ENCODE measurements around the gene CABYR.

Gene CABYR

DNA sequence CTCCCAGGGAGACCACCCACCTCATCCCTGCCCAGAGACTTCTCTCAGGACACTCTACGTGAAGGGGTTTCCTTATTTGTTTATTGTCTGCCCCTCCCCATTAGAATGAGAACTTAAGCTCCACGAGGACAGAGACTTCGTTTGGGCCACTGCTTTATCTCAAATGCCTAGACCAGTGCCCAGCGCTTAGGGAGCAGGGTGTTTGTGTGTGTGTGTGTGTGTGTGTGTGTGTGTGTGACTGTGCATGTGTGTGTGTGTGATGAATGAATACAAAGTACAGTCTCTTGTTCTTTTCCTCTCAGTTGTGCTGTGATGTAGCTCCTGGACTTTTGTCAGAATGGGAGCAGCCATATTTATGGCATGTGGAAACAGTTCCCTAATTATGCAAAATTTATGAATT lies 34.4 kb upstream of the CABYR start:
- H3K4ac ChIP-seq (ENCODE audit: low read length), result no peak overlapping the region
- peaks cover 0 to 5% of the 10 kb centered on the region in 2 donors for H3K36me3 ChIP-seq (replicated peaks in 1 of 2; ENCODE audit: control insufficient read depth in 2 of 2, insufficient read depth in 2 of 2, low read length in 2 of 2)
- no peak overlapping the region for H3K27ac ChIP-seq (replicated peaks; ENCODE audit: low read length)
- no peak overlapping the region for H2BK120ac ChIP-seq (ENCODE audit: low read depth, low read length)
- DNase-seq (ENCODE audit: low spot score), result no peak
- H3K27me3 ChIP-seq (ENCODE audit: control insufficient read depth in 3 of 3, insufficient read depth in 3 of 3, low read depth in 1 of 3, low read length in 3 of 3), result no peaks in the 10 kb centered on the region
- H2BK12ac ChIP-seq (ENCODE audit: low read length), result no peak overlapping the region
- no peak overlapping the region for H4K91ac ChIP-seq (ENCODE audit: low read depth, low read length, poor library complexity)
- H3K14ac ChIP-seq (ENCODE audit: low read length), result no peak overlapping the region
- no peak overlapping the region for H4K8ac ChIP-seq (ENCODE audit: low read depth, low read length)
- H3K79me1 ChIP-seq (ENCODE audit: low read depth, low read length), result peaks cover 2% of the 10 kb centered on the region
- H3K9ac ChIP-seq (ENCODE audit: low read depth, low read length, poor library complexity), result no peak overlapping the region
- no peak overlapping the region for H3K4me3 ChIP-seq (ENCODE audit: low read length in 2 of 2)
- no peak overlapping the region for H2BK5ac ChIP-seq (ENCODE audit: low read length)
- H2BK15ac ChIP-seq (ENCODE audit: low read length), result no peak overlapping the region
- no peaks in the 10 kb centered on the region for H3K4me1 ChIP-seq (ENCODE audit: control insufficient read depth in 2 of 2, insufficient read depth in 1 of 2, low read depth in 1 of 2, low read length in 2 of 2)
- H2AFZ ChIP-seq (ENCODE audit: low read length), result no peak overlapping the region
- H2AK5ac ChIP-seq (ENCODE audit: low read depth, low read length), result no peak overlapping the region
- no CpG with 5 or more reads among the region's 4 CpGs for WGBS, 2 donors (ENCODE audit: extremely low coverage in 2 of 2, insufficient read length in 2 of 2, insufficient replicate concordance in 1 of 2)
- peaks cover 0 to 2% of the 10 kb centered on the region in 2 donors for H3K9me3 ChIP-seq (replicated peaks in 1 of 2; ENCODE audit: control insufficient read depth in 2 of 2, insufficient read depth in 1 of 2, low read depth in 1 of 2, low read length in 2 of 2)
- no peak overlapping the region for H3K23ac ChIP-seq (ENCODE audit: low read depth, low read length, poor library complexity)
- H3K4me2 ChIP-seq (ENCODE audit: insufficient read depth, low read length, poor library complexity, severe bottlenecking), result no peak overlapping the region
- no peak overlapping the region for H3K18ac ChIP-seq (ENCODE audit: low read length)

DNA sequence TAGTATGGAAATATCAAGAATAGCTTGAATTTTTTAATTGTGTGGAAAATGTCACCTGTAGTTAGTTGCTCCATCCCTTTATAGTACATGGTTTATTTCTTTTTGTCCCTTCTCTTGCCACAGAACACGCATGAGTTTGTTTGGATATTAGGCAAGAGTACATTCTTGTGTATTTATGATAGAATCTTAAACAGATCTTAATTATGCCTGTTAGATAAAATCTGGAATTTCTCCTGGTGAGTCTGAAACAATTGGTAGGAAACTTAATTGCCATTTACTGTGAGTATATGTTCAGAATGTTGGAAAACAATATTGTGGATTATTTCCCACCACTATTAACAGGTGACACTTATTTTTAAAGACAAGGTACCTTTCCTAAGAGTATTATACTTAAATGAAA lies 30.2 kb upstream of the CABYR start:
- no peak overlapping the region for H3K9ac ChIP-seq (ENCODE audit: low read depth, low read length, poor library complexity)
- no peak overlapping the region for H2BK15ac ChIP-seq (ENCODE audit: low read length)
- H3K4me1 ChIP-seq (ENCODE audit: control insufficient read depth in 2 of 2, insufficient read depth in 1 of 2, low read depth in 1 of 2, low read length in 2 of 2), result no peaks in the 10 kb centered on the region
- H3K18ac ChIP-seq (ENCODE audit: low read length), result no peak overlapping the region
- no peak overlapping the region for H3K4me3 ChIP-seq (ENCODE audit: low read length in 2 of 2)
- no peak overlapping the region for H3K27ac ChIP-seq (replicated peaks; ENCODE audit: low read length)
- H3K9me3 ChIP-seq (replicated peaks in 1 of 2; ENCODE audit: control insufficient read depth in 2 of 2, insufficient read depth in 1 of 2, low read depth in 1 of 2, low read length in 2 of 2), result peaks cover 0 to 2% of the 10 kb centered on the region in 2 donors
- no peak overlapping the region for H2BK12ac ChIP-seq (ENCODE audit: low read length)
- H3K23ac ChIP-seq (ENCODE audit: low read depth, low read length, poor library complexity), result no peak overlapping the region
- no peak for DNase-seq (ENCODE audit: low spot score)
- H3K27me3 ChIP-seq (ENCODE audit: control insufficient read depth in 3 of 3, insufficient read depth in 3 of 3, low read depth in 1 of 3, low read length in 3 of 3), result no peaks in the 10 kb centered on the region
- H2BK5ac ChIP-seq (ENCODE audit: low read length), result no peak overlapping the region
- no peak overlapping the region for H4K91ac ChIP-seq (ENCODE audit: low read depth, low read length, poor library complexity)
- H2AFZ ChIP-seq (ENCODE audit: low read length), result no peak overlapping the region
- H3K36me3 ChIP-seq (replicated peaks in 1 of 2; ENCODE audit: control insufficient read depth in 2 of 2, insufficient read depth in 2 of 2, low read length in 2 of 2), result peaks cover 0 to 3% of the 10 kb centered on the region in 2 donors
- no peak overlapping the region for H2AK5ac ChIP-seq (ENCODE audit: low read depth, low read length)
- H3K14ac ChIP-seq (ENCODE audit: low read length), result no peak overlapping the region
- no peak overlapping the region for H3K4ac ChIP-seq (ENCODE audit: low read length)
- H2BK120ac ChIP-seq (ENCODE audit: low read depth, low read length), result no peak overlapping the region
- peaks cover 2% of the 10 kb centered on the region for H3K79me1 ChIP-seq (ENCODE audit: low read depth, low read length)
- no peak overlapping the region for H3K4me2 ChIP-seq (ENCODE audit: insufficient read depth, low read length, poor library complexity, severe bottlenecking)
- no peak overlapping the region for H4K8ac ChIP-seq (ENCODE audit: low read depth, low read length)
- WGBS, 2 donors (ENCODE audit: extremely low coverage in 2 of 2, insufficient read length in 2 of 2, insufficient replicate concordance in 1 of 2), result no CpG with 5 or more reads among the region's 1 CpG

DNA sequence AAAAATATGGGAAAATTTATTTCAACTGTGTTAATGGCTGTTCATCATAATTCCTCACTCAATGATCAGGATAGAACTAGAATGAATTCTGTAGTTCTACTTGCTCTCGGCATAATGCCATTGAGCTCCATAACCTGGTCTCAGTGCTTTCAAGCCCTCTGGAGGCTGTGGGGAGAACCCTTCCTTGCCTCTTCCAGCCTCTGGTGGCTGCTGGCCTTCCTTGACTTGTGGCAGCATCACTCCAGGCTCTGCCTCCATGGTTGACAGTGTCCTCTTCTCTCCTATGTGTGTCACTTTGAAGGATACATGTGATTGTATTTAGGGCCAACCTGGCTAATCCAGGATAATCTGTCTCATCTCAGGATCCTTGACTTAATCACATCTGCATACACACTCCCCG lies 26.9 kb upstream of the CABYR start:
- Histone ChIP-seq H4K91ac (ENCODE audit: low read depth, low read length, poor library complexity) (no peak overlapping the region), H3K4ac (ENCODE audit: low read length) (no peak overlapping the region), H3K23ac (ENCODE audit: low read depth, low read length, poor library complexity) (no peak overlapping the region), H2AFZ (ENCODE audit: low read length) (no peak overlapping the region), H3K9me3 (replicated peaks in 1 of 2; ENCODE audit: control insufficient read depth in 2 of 2, insufficient read depth in 1 of 2, low read depth in 1 of 2, low read length in 2 of 2) (no peaks in the 10 kb centered on the region), H2BK5ac (ENCODE audit: low read length) (no peak overlapping the region), H3K79me1 (ENCODE audit: low read depth, low read length) (no peaks in the 10 kb centered on the region), H2BK120ac (ENCODE audit: low read depth, low read length) (no peak overlapping the region), H3K27me3 (ENCODE audit: control insufficient read depth in 3 of 3, insufficient read depth in 3 of 3, low read depth in 1 of 3, low read length in 3 of 3) (no peaks in the 10 kb centered on the region), H3K9ac (ENCODE audit: low read depth, low read length, poor library complexity) (no peak overlapping the region), H4K8ac (ENCODE audit: low read depth, low read length) (no peak overlapping the region), H3K27ac (replicated peaks; ENCODE audit: low read length) (no peak overlapping the region), H3K4me3 (ENCODE audit: low read length in 2 of 2) (no peak overlapping the region), H3K4me1 (ENCODE audit: control insufficient read depth in 2 of 2, insufficient read depth in 1 of 2, low read depth in 1 of 2, low read length in 2 of 2) (no peaks in the 10 kb centered on the region), H2BK12ac (ENCODE audit: low read length) (no peak overlapping the region), H2BK15ac (ENCODE audit: low read length) (no peak overlapping the region), H3K14ac (ENCODE audit: low read length) (no peak overlapping the region), H3K4me2 (ENCODE audit: insufficient read depth, low read length, poor library complexity, severe bottlenecking) (no peak overlapping the region), H2AK5ac (ENCODE audit: low read depth, low read length) (no peak overlapping the region), H3K18ac (ENCODE audit: low read length) (no peak overlapping the region), H3K36me3 (replicated peaks in 1 of 2; ENCODE audit: control insufficient read depth in 2 of 2, insufficient read depth in 2 of 2, low read length in 2 of 2) (peaks cover 6 to 10% of the 10 kb centered on the region in 2 donors)
- WGBS, 2 donors (ENCODE audit: extremely low coverage in 2 of 2, insufficient read length in 2 of 2, insufficient replicate concordance in 1 of 2), result no CpG with 5 or more reads among the region's 2 CpGs
- DNase-seq (ENCODE audit: low spot score), result no peak

DNA sequence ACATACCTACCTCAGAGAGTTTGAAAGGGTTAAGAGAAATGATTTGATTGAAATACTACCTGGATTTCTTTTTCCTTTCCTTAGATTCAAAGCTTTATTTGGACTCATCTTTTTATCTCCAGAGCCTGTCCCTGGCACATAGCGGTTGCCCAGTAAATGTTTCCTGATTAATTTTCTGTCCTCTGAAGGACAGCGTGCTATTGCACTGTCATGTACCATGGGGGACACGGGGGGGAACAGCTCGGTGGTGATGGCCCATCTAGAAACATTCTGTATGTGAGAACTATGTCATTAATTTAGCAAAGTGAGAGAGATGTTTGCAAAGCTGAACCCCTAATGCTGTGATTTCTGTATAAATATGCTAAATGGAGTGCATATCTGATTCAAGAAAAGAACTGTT lies 26.4 kb upstream of the CABYR start:
- Histone ChIP-seq H2BK120ac (ENCODE audit: low read depth, low read length) (no peak overlapping the region), H3K27ac (replicated peaks; ENCODE audit: low read length) (no peak overlapping the region), H3K14ac (ENCODE audit: low read length) (no peak overlapping the region), H3K36me3 (replicated peaks in 1 of 2; ENCODE audit: control insufficient read depth in 2 of 2, insufficient read depth in 2 of 2, low read length in 2 of 2) (peaks cover 6 to 10% of the 10 kb centered on the region in 2 donors), H3K79me1 (ENCODE audit: low read depth, low read length) (no peaks in the 10 kb centered on the region), H3K4me2 (ENCODE audit: insufficient read depth, low read length, poor library complexity, severe bottlenecking) (no peak overlapping the region), H3K4me1 (ENCODE audit: control insufficient read depth in 2 of 2, insufficient read depth in 1 of 2, low read depth in 1 of 2, low read length in 2 of 2) (no peaks in the 10 kb centered on the region), H3K9me3 (replicated peaks in 1 of 2; ENCODE audit: control insufficient read depth in 2 of 2, insufficient read depth in 1 of 2, low read depth in 1 of 2, low read length in 2 of 2) (no peaks in the 10 kb centered on the region), H2AFZ (ENCODE audit: low read length) (no peak overlapping the region), H3K4ac (ENCODE audit: low read length) (no peak overlapping the region), H3K9ac (ENCODE audit: low read depth, low read length, poor library complexity) (no peak overlapping the region), H3K23ac (ENCODE audit: low read depth, low read length, poor library complexity) (no peak overlapping the region), H3K18ac (ENCODE audit: low read length) (no peak overlapping the region), H4K8ac (ENCODE audit: low read depth, low read length) (no peak overlapping the region), H3K27me3 (ENCODE audit: control insufficient read depth in 3 of 3, insufficient read depth in 3 of 3, low read depth in 1 of 3, low read length in 3 of 3) (no peaks in the 10 kb centered on the region), H2BK5ac (ENCODE audit: low read length) (no peak overlapping the region), H2BK12ac (ENCODE audit: low read length) (no peak overlapping the region), H2AK5ac (ENCODE audit: low read depth, low read length) (no peak overlapping the region), H3K4me3 (ENCODE audit: low read length in 2 of 2) (no peak overlapping the region), H2BK15ac (ENCODE audit: low read length) (no peak overlapping the region), H4K91ac (ENCODE audit: low read depth, low read length, poor library complexity) (no peak overlapping the region)
- no CpG with 5 or more reads among the region's 4 CpGs for WGBS, 2 donors (ENCODE audit: extremely low coverage in 2 of 2, insufficient read length in 2 of 2, insufficient replicate concordance in 1 of 2)
- no peak for DNase-seq (ENCODE audit: low spot score)

Measured in neuronal stem cell (in vitro differentiated cells).